ENCODE data around the gene GLI3.

The GLI3 gene

DNA sequence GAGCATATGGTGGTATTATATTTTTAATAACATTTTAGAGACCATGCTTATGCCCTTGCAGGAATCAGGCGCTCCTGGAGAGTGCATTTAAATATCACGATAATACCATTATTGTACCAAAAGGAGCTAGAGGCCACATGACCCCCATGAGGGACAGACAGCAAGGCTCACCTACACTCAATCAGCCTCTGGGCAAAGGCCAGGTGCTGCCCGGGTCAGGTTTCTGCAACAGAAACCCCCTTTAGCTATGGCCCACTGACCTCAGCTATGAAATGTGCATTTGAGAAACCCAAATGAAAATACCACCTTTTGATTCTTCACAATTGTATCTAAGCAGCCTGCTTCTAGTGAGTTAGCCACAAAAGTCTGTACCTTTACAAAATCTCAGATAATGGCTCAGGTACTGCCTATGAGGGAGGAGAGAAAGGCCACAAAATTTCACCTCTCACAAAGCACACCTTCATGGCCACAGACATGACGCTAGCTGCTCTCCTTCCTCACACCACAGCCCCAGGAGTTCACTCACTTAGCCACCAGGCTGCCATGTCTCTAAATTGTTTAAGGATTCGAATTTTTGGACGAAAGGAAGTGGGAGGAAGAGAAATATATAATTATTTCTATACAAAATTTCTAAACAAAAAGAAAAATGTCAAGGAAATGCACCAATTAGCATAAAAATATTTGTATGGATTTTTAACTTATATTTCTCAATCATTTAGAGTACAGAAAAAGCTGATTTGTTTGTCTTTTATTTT lies 79.9 kb downstream of the GLI3 start:
- no peaks in the 10 kb centered on the region for H3K79me2 ChIP-seq (ENCODE audit: insufficient read depth, low read length)
- no peak overlapping the region for H2AFZ ChIP-seq (ENCODE audit: low read length)
- no peaks in the 10 kb centered on the region for H3K9me2 ChIP-seq (replicated peaks; ENCODE audit: low read depth, low read length)
- no peaks in the 10 kb centered on the region for H4K20me1 ChIP-seq (ENCODE audit: insufficient read depth, low read length, poor library complexity, severe bottlenecking)
- TF ChIP-seq, protein P1, sequence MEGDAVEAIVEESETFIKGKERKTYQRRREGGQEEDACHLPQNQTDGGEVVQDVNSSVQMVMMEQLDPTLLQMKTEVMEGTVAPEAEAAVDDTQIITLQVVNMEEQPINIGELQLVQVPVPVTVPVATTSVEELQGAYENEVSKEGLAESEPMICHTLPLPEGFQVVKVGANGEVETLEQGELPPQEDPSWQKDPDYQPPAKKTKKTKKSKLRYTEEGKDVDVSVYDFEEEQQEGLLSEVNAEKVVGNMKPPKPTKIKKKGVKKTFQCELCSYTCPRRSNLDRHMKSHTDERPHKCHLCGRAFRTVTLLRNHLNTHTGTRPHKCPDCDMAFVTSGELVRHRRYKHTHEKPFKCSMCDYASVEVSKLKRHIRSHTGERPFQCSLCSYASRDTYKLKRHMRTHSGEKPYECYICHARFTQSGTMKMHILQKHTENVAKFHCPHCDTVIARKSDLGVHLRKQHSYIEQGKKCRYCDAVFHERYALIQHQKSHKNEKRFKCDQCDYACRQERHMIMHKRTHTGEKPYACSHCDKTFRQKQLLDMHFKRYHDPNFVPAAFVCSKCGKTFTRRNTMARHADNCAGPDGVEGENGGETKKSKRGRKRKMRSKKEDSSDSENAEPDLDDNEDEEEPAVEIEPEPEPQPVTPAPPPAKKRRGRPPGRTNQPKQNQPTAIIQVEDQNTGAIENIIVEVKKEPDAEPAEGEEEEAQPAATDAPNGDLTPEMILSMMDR (conservative IDR thresholded peaks at IDR 0.05; ENCODE audit: low read length) = no peak
- TF ChIP-seq EZH2phosphoT487 (IDR thresholded peaks at IDR 0.05; ENCODE audit: borderline replicate concordance) = no peak
- H3K4me2 ChIP-seq (ENCODE audit: low read depth, low read length, poor library complexity, severe bottlenecking) = no peak overlapping the region
- no peaks in the 10 kb centered on the region for H3K9me3 ChIP-seq (ENCODE audit: insufficient read depth, low read depth, low read length)
- no peaks in the 10 kb centered on the region for H3F3A ChIP-seq (ENCODE audit: low read depth)
- H3K9ac ChIP-seq (ENCODE audit: low read depth, low read length, poor library complexity, severe bottlenecking) = no peak overlapping the region
- H3K36me3 ChIP-seq (ENCODE audit: insufficient read depth, low read length) = no peaks in the 10 kb centered on the region
- no peaks in the 10 kb centered on the region for H3K4me1 ChIP-seq (ENCODE audit: insufficient read depth, low read length, poor library complexity, severe bottlenecking)
- H3K27me3 ChIP-seq (ENCODE audit: insufficient read depth, low read length, poor library complexity, severe bottlenecking) = no peaks in the 10 kb centered on the region
- H3K4me3 ChIP-seq (ENCODE audit: low read length, poor library complexity, severe bottlenecking) = no peak overlapping the region

DNA sequence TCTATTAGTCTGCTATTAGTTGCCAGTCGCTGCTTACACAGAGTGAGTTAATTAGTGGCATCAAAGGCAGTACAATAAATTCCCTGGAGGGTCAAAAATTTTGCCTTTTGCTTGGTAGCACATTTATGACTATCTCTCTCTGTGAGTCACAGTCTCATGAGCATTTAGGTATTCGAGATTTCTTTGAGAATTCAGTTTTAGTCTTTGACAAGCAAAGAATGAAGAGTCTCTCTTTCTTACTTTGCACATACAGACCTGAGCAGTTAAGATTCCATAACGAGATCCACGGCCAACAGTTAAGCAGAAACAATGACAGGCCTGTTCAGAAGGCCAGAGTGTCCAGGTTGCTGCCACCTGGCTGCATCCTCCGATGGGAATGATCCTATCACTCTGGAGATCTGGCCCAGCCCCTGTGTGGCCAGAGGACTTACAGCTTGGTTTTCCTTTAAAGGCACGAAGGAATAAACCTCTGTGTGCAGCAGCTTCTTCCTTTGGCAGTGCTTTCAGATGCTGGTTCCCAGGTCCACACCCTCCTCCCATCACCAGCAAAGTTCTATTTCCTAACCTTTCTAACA lies 80.6 kb downstream of the GLI3 start:
- Histone ChIP-seq H3K9ac (ENCODE audit: low read depth, low read length, poor library complexity, severe bottlenecking) (no peak overlapping the region), H2AFZ (ENCODE audit: low read length) (no peak overlapping the region), H3K4me2 (ENCODE audit: low read depth, low read length, poor library complexity, severe bottlenecking) (no peak overlapping the region), H3F3A (ENCODE audit: low read depth) (no peaks in the 10 kb centered on the region), H3K9me3 (ENCODE audit: insufficient read depth, low read depth, low read length) (no peaks in the 10 kb centered on the region), H3K36me3 (ENCODE audit: insufficient read depth, low read length) (no peaks in the 10 kb centered on the region), H3K27me3 (ENCODE audit: insufficient read depth, low read length, poor library complexity, severe bottlenecking) (no peaks in the 10 kb centered on the region), H4K20me1 (ENCODE audit: insufficient read depth, low read length, poor library complexity, severe bottlenecking) (no peaks in the 10 kb centered on the region), H3K4me3 (ENCODE audit: low read length, poor library complexity, severe bottlenecking) (no peak overlapping the region), H3K9me2 (replicated peaks; ENCODE audit: low read depth, low read length) (no peaks in the 10 kb centered on the region), H3K4me1 (ENCODE audit: insufficient read depth, low read length, poor library complexity, severe bottlenecking) (no peaks in the 10 kb centered on the region), H3K79me2 (ENCODE audit: insufficient read depth, low read length) (no peaks in the 10 kb centered on the region)
- TF ChIP-seq, protein P1 (conservative IDR thresholded peaks at IDR 0.05; ENCODE audit: low read length) = no peak
- TF ChIP-seq EZH2phosphoT487 (IDR thresholded peaks at IDR 0.05; ENCODE audit: borderline replicate concordance) = no peak

DNA sequence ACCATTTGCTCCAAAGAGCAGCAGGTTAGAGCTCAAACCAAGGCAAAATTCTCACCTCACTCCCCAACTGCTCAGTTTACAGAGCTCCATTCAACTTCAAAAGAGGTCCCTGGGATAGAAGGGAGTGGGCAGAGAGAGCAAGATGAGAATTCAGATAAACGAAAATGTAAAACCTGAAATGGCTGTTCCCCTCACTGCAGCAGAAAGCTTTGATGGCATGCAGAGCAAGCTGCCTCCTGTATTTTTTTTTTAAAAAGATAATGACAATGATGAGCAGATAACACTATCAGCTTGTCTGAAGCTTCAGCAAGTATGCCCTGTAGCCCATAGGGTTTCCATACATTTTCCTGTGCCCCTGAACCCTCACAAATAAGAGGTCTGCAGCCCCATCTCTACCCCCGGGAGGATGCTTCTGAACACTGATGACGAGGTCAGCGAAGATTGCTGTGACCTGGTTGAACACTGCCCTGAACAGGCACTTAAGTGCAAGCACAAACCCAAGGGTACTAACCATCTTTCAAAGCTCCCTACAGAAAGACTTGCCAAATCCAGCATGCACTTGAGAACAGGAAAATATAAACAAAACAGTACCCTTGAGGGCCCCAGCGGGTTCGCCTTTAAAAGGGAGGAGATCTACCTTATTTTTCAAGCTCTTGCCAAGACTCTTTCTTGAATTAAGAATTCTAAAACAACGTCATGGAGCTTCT lies 81.3 kb downstream of the GLI3 start:
- H3K27me3 ChIP-seq (ENCODE audit: insufficient read depth, low read length, poor library complexity, severe bottlenecking) = no peaks in the 10 kb centered on the region
- H3K9me2 ChIP-seq (replicated peaks; ENCODE audit: low read depth, low read length) = no peaks in the 10 kb centered on the region
- H3K79me2 ChIP-seq (ENCODE audit: insufficient read depth, low read length) = no peaks in the 10 kb centered on the region
- no peak overlapping the region for H2AFZ ChIP-seq (ENCODE audit: low read length)
- no peak overlapping the region for H3K4me2 ChIP-seq (ENCODE audit: low read depth, low read length, poor library complexity, severe bottlenecking)
- H3K4me1 ChIP-seq (ENCODE audit: insufficient read depth, low read length, poor library complexity, severe bottlenecking) = no peaks in the 10 kb centered on the region
- H3K36me3 ChIP-seq (ENCODE audit: insufficient read depth, low read length) = no peaks in the 10 kb centered on the region
- no peaks in the 10 kb centered on the region for H3K9me3 ChIP-seq (ENCODE audit: insufficient read depth, low read depth, low read length)
- no peaks in the 10 kb centered on the region for H4K20me1 ChIP-seq (ENCODE audit: insufficient read depth, low read length, poor library complexity, severe bottlenecking)
- no peak overlapping the region for H3K9ac ChIP-seq (ENCODE audit: low read depth, low read length, poor library complexity, severe bottlenecking)
- no peaks in the 10 kb centered on the region for H3F3A ChIP-seq (ENCODE audit: low read depth)
- H3K4me3 ChIP-seq (ENCODE audit: low read length, poor library complexity, severe bottlenecking) = no peak overlapping the region
- TF ChIP-seq EZH2phosphoT487 (IDR thresholded peaks at IDR 0.05; ENCODE audit: borderline replicate concordance) = no peak
- TF ChIP-seq, protein P1 (conservative IDR thresholded peaks at IDR 0.05; ENCODE audit: low read length) = no peak

All from Loucy (cell line).